Fibroblast of the conjunctiva (primary cell): ENCODE data around the gene OMP.
A peak's percentile ranks its signal among the peaks of the same experiment; 100 is the strongest.

Experiments used
- DNase-seq: peaks from one replicate; pipeline ENCODE4 v3.0.0-alpha.2; 2010; ENCODE audit warnings: low read depth

OMP gene

DNA sequence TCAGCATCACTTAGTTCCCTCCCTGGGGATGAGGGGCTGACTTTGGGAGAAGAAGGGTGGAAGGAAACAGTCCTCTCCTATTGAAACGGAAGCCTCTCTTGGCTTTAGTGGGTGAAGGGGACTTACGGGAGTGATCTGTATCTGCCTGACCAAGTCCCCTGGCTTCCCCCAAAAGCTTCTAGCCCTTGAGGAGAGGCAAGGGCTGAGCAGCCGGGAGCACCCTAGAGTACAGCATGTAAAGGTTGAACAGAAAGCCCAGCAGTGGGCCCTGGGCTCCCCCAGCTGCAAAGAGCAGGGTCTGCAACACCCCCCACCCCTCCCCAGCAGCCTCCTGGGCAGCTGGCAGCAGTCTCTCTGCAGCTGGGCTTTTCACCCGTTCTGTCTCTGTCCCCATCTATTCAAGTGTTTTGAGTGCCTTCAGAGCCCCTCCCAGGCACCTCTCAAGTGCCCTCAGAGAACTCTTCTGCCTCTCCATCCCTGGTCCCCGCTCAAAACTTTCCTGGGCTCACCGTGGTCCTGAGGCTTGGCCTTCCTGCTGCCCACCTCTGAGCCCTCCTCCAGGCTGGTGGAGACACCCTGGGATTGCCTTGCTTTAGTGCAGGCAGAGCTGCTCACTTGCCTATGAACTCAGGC is 33.2 kb upstream of the OMP start:
- no peak for DNase-seq

- no peak for DNase-seq
These were observed 32.6 kb upstream of the OMP start for GRCh38 chr11:77069969-77070582.

GRCh38 chr11:77071077-77071476 is 31.6 kb upstream of the OMP start:
- DNase-seq, result no peak

DNA sequence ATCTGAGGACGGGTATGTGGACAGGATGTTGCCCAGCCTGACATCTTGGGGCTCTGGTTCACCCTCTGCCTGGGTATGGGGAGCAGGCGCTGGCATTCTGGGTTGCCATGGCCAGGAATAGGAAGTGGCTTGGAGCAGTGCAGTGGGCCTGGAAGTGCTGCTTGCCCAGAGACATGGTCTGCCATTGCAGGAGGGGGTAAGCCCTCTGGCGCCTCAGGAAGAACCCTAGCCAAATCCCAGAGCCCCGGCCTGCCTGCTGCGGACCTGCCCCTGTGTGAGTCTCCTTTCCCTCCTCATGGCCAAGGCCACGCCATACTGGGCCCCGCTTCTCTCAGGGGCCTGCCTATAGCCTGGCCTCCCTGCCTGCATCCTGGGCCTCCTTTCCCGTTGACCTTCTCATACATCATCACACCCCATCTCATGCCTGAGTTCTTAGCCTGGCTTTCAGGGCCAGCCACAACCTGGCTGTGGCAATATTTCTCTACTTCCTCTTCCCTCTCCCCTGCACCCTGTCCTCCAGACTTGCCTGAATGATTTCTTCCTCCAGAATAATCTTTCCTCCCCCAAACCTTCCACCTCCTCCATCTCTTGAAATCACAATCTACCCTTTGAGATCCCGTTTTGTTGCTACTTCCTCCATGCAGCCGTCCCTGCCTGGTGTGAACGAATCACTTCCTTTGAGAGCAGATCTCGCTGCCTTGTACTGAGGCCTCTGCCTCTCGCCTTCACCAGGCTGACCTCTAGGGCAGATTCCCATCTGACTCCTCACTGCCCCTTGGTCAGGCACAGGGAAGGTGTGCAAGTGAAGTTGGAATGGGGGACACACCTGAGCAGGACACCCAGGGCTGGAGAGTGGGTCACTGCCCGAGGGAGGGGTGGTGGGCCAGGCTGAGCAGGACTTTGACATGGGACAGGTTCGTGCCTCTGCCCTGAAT is 30.7 kb upstream of the OMP start:
- DNase-seq, result no peak

- DNase-seq, result no peak
These were observed 29.8 kb upstream of the OMP start for GRCh38 chr11:77072851-77073327.

- DNase-seq, result peak; percentile 92
These were observed 29.2 kb upstream of the OMP start for GRCh38 chr11:77073328-77074001.

GRCh38 chr11:77074205-77074604 is 28.4 kb upstream of the OMP start:
- no peak for DNase-seq

DNA sequence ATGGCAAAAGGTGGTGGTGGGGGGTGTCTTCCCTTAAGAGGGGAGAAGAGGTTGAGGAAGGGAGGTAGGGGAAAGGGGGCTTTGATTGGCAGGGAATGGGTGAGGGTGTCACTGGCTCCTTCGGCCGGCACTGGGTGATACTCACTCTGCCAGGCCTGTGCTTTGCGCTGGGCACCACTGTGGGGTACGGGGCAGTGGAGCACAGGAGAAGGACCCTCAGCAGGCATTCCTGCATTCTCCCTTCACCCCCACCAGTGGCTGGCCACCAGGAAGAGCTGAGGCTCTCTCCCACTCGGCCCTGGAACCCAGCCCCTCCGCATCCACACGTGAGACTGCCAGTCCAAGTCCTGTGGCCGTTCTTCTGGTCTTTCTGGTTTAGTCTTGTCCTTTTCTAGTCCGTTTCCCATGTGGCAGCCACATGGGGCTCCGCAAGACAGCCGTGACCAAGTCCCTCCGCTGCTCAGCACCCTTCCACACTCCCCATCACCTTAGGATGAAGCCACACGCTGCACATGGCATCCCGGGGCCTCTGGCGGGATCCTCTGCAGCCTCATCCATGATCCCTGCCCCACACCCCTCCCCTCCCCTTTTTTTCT is 27.9 kb upstream of the OMP start:
- no peak for DNase-seq

DNA sequence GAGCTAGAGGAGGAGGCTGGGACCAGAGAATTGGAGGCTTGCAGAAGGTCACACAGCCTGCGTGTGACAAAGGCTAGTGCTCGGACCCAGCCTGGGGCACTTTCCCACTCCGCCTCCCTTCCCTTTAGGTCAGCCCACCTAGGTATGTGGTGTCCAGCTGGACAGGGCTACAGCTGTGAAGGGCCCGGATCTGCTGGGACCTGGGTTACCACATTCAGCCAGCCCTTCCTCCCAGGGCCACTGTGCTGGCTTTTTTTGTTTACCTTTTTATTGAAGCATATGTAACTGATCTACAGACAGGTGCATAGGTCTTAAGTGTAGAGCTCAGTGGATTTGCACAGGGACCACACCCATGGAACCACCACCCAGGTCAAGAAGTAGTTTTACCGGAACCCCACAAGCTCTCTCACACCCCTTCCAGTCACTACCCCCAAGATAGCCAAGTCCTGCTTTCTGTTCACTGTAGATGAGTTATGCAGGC is 27.2 kb upstream of the OMP start:
- DNase-seq, result no peak

GRCh38 chr11:77079666-77080065 is 23.0 kb upstream of the OMP start:
- DNase-seq, result no peak

DNA sequence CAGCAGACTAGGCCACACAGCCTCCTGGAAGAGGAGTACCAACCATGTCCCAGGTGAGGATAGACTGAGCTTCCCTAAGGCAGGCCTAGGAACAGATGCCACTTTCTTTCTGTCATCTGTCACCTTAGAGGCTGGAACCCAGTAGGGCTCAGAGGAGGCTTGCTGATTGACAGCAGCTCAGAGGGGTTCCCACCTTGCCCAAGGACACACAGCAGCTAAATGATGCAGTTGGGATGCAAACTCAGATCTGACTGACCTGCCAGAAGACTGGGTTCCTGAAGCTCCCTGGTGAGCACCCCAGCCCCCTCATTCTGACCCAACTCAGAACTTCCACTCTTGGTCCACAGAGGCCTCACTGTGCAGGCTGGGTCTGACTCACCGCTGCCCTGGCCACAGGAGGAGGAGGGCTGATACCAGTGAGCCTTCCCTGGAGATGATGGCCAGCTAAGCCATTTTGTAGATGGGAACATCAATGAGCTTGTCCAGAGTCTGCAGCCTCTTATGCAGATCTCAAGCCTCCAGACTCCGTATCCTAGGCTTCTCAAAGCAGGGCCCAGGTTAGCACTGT is 21.9 kb upstream of the OMP start:
- DNase-seq, result no peak

GRCh38 chr11:77081381-77081851 is 21.2 kb upstream of the OMP start:
- no peak for DNase-seq

- no peak for DNase-seq
These were observed 20.4 kb upstream of the OMP start for GRCh38 chr11:77081976-77082836.

- no peak for DNase-seq
These were observed 19.6 kb upstream of the OMP start for GRCh38 chr11:77082838-77083565.

DNA sequence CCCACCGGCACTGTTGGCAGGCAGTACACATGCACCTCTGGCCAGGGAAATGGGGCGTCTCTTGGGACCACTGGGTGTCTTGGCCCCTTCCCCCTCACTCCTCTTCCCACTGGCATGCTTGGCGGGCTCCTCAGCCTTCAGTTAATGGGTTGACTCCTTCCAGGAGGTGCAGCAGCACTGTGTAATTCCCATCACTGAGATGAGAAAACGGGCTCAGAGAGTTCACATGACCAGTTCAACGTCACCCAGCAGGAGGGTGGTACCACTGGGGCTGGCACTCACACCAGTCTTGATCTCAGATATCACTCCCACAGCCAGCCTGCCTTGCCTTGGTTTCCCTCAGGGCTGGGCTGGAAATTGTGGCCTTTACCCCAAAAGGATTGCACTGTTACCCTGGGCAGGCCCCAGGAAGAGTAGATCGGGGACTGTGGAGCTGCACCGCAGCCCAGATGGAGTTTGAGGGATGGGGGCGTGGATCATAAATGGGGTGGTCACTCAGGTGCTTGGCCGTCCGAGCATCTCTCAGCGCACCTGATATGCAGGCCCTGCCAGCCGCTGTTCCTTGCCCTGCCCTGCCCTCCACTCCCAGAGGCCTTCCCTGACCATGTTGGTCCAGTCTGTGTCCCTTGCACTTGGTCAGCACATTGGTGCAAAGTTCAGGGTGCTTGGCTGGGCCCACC is 18.9 kb upstream of the OMP start:
- no peak for DNase-seq

DNA sequence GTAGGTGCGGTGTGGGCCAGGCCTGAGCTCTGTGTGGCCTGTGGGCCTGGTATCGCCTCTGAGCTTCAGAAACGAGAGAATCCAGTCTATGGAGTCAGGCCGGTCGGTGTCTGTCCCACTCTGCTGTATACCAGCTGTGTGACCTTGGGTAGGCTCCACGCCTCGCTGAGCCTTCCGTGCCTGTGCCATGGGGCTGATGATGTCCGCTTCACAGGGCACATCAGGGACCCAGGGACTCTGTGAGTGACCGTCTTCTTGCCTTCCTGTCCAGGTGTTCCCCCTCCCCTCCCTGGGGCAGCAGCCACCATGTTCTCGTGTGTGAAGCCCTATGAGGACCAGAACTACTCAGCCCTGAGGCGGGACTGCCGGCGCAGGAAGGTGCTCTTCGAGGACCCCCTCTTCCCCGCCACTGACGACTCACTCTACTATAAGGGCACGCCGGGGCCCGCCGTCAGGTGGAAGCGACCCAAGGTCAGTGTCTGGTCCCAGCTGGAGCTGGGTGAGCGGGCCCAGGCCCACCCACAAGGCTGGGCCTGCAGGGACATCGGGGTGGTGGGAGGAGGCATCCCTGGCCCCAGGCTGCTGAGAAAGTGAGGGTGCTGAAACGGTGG is 18.0 kb upstream of the OMP start:
- DNase-seq, result no peak

- DNase-seq, result no peak
These were observed 17.0 kb upstream of the OMP start for GRCh38 chr11:77085652-77086051.
